ENCODE measurements around the gene PARP14.
"Not testable (repeated sequence)": the region's sequence is repeated elsewhere in the genome, so short reads cannot be mapped to it uniquely, and the experiment has no call there.

PARP14 gene, protein sequence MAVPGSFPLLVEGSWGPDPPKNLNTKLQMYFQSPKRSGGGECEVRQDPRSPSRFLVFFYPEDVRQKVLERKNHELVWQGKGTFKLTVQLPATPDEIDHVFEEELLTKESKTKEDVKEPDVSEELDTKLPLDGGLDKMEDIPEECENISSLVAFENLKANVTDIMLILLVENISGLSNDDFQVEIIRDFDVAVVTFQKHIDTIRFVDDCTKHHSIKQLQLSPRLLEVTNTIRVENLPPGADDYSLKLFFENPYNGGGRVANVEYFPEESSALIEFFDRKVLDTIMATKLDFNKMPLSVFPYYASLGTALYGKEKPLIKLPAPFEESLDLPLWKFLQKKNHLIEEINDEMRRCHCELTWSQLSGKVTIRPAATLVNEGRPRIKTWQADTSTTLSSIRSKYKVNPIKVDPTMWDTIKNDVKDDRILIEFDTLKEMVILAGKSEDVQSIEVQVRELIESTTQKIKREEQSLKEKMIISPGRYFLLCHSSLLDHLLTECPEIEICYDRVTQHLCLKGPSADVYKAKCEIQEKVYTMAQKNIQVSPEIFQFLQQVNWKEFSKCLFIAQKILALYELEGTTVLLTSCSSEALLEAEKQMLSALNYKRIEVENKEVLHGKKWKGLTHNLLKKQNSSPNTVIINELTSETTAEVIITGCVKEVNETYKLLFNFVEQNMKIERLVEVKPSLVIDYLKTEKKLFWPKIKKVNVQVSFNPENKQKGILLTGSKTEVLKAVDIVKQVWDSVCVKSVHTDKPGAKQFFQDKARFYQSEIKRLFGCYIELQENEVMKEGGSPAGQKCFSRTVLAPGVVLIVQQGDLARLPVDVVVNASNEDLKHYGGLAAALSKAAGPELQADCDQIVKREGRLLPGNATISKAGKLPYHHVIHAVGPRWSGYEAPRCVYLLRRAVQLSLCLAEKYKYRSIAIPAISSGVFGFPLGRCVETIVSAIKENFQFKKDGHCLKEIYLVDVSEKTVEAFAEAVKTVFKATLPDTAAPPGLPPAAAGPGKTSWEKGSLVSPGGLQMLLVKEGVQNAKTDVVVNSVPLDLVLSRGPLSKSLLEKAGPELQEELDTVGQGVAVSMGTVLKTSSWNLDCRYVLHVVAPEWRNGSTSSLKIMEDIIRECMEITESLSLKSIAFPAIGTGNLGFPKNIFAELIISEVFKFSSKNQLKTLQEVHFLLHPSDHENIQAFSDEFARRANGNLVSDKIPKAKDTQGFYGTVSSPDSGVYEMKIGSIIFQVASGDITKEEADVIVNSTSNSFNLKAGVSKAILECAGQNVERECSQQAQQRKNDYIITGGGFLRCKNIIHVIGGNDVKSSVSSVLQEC (N-terminal part only)

DNA sequence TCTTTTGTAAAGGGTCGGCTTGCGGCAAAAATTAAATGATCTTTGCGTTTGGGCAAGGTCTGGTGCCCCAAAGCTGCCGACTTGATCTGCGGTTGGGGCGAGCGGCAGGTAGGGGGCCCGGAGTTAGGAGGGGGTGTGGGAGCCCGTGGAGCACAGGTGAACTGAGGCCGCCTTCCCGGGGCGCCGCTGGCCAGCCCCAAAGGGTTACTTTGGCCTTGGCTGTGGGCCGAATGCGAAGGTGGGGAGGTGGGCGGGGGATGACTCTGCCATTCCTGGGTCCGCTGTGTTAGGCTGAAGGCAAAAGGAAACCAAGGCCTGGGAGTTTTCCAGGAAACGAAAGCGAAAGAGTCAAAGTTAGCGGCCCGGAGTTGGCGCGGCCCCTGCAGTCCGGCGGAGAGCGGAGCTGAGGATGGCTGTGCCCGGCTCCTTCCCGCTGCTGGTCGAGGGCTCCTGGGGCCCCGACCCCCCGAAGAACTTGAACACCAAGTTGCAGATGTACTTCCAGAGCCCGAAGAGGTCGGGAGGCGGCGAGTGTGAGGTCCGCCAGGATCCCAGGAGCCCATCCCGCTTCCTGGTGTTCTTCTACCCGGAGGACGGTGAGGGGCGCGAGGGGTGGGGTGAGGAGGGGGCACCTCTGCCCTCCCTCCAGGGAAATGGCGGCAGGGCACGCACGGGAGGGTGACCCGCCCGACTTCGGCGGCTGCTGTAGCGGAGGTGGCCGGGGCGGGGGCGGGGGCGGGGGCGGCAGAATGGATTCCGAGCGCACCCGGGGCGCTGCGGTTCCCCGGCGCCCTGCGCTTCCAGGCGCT lies at the start of gene PARP14:
Gene PARP14 (plus strand): TSS at position 365 of the 809 bp plus-strand sequence. CDS start 45 bp downstream, at position 410.
- peak; percentile 68 for DNase-seq

DNA sequence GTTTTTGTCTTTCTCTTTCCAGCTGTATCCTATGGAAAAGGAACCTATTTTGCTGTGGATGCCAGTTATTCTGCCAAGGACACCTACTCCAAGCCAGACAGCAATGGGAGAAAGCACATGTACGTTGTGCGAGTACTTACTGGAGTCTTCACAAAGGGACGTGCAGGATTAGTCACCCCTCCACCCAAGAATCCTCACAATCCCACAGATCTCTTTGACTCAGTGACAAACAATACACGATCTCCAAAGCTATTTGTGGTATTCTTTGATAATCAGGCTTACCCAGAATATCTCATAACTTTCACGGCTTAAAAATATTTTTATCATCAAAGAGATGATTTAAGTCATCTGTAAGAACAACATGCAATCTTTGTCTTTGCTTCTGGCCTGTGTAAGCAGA lies 44.9 kb upstream of the PARP14 start:
- DNase-seq, result no peak

DNA sequence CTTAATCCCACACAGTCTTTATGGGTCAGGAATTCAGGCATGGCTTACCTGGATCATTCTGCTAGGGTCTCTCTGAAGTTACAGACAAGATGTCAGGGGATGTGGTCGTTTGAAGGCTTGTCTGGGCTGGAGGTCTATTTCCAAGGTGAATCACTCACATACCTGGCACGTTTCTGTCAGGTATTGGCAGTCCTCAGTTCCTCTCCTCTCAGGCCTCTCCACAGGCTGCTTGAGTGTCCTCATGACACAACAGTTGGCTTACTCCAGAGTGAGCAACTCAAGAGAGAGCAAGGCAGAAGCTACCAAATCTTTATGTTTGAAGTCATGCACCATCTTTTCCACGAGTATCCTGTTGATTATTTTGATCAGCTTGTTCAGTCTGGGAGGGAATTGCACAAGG lies 43.9 kb upstream of the PARP14 start:
- no peak for DNase-seq

- DNase-seq, result no peak
Observed at GRCh38 chr3:122640437-122640999, 40.1 kb upstream of the PARP14 start.

GRCh38 chr3:122642935-122643334 lies 37.7 kb upstream of the PARP14 start:
- DNase-seq, result no peak

DNA sequence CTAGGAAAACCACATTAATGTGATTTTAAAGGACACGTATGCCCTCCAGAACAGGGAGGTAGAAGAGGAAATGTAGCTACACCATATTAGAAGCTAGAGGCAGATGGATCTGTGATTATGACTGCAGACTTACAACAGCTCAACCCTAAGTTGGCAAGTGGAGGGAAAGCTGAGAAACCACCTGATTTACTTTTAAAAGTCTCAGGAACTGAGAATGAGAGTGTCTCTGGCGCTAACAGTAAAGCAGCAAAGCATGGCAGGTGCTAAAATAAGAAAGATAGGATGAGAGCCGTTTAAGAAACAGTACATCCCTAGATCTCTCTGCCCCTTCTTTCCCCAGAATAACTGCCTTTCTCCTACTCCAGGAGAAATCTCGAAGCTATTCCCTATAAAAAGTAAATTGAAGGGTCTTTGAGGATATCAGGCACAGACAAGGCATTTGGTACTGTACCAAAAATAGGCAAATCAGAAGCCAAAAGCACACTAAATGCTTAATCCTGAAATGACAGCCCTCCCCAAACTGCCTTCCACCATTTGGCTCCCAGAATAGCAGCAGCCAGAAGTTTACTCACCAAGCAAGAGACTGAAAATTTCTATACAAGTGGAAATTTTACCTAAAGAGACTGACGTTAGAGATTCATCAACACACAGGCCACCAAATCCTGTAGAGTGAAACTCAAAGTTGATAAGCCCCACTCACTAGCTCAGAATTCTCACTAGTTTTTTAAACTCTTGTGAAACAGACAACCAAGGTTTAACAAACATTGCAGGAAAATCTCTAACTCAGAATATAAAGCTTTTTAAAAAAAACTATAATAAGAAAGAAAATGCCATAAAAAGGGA lies 34.3 kb upstream of the PARP14 start:
- DNase-seq, result no peak

DNA sequence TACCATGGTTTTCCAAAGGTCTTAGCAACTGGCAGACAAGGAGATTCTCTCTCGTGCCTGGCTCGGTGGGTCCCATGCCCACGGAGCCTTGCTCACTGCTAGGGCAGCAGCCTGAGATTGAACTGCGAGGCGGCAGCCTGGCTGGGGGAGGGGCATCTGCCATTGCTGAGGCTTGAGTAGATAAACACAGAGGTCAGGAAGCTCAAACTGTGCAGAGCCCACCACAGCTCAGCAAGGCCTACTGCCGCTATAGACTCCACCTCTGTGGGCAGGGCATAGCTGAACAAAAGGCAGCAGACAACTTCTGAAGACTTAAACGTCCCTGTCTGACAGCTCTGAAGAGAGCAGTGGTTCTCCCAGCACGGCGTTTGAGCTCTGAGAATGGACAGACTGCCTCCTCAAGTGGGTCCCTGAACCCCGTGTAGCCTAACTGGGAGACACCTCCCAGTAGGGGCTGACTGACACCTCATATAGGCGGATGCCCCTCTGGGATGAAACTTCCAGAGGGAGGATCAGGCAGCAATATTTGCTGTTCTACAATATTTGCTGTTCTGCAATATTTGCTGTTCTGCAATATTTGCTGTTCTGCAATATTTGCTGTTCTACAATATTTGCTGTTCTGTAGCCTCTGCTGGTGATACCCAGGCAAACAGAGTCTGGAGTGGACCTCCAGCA lies 29.3 kb upstream of the PARP14 start:
- not testable (repeated sequence) for DNase-seq

DNA sequence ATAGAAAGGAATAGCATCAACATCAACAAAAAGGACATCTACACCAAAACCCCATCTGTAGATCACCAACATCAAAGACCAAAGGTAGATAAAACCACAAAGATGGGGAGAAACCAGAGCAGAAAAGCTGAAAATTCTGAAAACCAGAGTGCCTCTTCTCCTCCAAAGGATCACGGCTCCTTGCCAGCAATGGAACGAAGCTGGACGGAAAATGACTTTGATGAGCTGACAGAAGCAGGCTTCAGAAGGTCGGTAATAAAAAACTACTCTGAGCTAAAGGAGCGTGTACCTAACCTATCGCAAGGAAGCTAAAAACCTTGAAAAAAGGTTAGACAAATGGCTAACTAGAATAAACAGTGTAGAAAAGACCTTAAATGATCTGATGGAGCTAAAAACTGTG lies 28.7 kb upstream of the PARP14 start:
- not testable (repeated sequence) for DNase-seq

GRCh38 chr3:122658336-122658735 lies 22.3 kb upstream of the PARP14 start:
- DNase-seq, result not testable (repeated sequence)

DNA sequence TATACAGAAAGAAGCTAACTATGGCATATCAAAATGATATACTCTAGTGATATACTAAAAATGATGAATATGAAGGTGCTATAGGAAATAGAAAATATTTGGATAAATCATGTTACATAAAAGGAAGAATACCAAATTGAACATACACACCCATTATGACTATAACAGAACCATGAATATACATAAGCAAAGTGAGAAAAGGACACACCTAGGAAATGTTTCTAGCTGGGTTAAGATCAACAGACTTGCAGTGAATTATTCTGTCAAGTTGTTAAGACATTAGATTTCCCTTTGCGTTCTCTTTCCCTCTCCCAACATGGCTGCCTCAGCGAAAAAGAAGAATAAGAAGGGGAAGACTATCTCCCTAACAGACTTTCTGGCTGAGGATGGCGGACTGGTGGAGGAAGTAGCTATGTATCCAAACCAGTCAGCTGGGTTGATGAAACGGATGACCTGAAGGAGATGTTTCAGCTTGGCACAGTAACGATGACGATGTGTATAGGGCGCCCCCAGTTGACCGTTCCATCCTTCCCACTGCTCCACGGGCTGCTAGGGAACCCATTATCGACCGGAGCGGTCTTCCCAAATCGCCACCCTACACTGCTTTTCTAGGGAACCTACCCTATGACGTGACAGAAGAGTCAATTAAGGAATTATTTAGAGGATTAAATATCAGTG lies 20.2 kb upstream of the PARP14 start:
- DNase-seq, result no peak

GRCh38 chr3:122661633-122662032 lies 19.0 kb upstream of the PARP14 start:
- no peak for DNase-seq

DNA sequence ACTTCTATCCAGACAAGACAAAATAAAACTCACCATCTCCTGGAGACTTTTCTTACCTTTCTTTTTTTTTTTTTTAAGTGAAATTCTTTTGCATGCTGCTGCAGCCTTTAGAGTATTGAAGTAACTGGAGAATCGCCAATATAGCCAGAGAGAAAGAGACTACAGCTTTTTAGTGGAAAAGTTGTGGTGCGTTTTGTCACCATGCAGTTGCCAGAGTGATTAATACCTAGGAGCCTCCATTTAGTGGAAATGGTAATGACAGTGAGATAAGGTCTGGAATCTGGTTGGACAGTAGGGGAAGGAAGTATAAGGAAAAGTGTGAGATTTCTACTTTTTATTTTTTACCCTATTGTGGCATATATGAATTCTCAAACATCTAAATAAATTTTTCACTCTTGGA lies 18.1 kb upstream of the PARP14 start:
- no peak for DNase-seq

GRCh38 chr3:122665226-122665786 lies 15.3 kb upstream of the PARP14 start:
- no peak for DNase-seq

- no peak for DNase-seq
Observed at GRCh38 chr3:122665881-122666280, 14.8 kb upstream of the PARP14 start.

DNA sequence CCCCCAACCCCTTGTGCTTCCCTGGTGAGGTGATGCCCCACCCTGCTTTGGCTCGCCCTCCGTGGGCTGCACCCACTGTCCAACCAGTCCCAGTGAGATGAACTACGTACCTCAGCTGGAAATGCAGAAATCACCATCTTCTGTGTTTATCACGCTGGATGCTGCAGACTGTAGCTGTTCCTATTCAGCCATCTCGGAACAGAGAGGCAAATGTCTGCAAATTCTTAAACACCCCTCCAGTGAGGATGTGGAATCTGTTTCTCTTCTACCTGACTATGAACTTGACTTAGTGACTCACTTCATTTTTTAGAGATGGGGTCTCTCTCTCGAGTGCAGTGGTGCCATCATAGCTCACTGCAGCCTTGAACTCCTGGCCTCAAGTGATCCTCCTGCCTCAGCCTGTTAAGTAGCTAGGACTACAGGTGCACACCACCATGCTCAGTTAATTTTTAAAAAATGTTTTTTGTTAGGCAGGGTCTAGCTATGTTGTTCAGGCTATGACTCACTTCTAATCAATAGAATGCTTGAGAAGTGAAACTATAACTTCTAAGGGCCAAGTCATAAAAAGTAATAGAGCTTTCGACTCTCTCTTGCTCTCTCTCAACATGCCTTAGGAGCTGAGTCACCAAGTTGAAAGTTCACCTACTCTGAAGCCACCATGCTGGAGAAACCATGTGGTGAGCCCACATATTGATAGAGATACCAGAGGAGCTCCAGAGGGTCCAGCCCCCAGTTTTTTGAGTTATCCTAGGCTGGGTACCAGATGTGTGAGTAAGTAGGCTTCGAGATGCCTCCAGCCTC lies 11.5 kb upstream of the PARP14 start:
- DNase-seq, result peak; percentile 41

DNA sequence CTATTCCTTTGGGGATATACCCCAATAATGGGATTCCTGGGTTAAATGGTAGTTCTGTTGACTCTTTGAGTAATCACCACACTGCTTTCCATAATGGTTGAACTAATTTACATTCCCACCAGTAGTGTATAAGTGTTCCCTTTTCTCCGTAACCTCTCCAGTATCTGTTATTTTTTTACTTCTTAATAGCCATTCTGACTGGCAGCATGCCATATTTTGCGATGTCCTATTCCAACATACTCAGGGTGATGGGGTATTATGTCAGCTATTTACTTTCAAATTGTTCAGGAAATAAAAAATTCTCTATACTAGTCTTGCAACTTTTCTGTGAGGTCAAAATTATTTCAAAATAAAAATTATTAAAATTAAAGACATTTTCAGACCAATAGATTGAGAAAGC lies 9.1 kb upstream of the PARP14 start:
- DNase-seq, result no peak

GRCh38 chr3:122674339-122674738 lies 6.3 kb upstream of the PARP14 start:
- no peak for DNase-seq

DNA sequence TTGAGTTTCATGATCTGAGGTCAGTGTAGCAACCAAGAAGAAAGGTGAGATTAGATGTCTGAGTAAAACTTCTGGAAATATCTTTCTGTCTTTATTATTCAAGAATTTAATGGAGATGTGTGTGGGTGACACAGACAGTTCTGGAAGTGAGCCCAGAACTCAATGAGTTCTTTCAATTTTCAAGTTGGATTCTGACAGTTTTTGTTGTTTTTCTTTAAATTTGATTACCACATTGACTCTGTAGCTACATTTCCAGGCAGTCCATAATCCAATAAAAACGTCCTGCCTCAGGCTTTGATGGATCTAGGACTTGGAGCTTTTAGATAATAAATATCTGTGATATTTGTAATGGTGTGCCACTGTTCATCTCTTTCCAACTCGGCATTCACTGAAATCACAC lies 3.9 kb upstream of the PARP14 start:
- peak; percentile 53 for DNase-seq
